Adipocyte (in vitro differentiated cells): ENCODE results near the gene PDCD10.

ENCODE experiments used
- DNase-seq: peaks from one replicate; pipeline ENCODE4 v3.0.0-alpha.2; 2015; ENCODE audit warnings: low read depth
- H3K27me3 ChIP-seq: replicated peaks from 2 replicates; pipeline ENCODE4 v1.7.0; 2013; ENCODE audit warnings: mild to moderate bottlenecking, low read length, moderate library complexity; ENCODE audit not compliant: control insufficient read depth, insufficient read depth
- H3K36me3 ChIP-seq: 2 replicates; pipeline ENCODE4 v1.7.0; 2013; ENCODE audit warnings: low read length, mild to moderate bottlenecking, moderate library complexity; ENCODE audit not compliant: control insufficient read depth, insufficient read depth, severe bottlenecking
- H3K4me1 ChIP-seq: 2 replicates; pipeline ENCODE4 v1.7.0; 2013; ENCODE audit warnings: mild to moderate bottlenecking, low read length, moderate library complexity; ENCODE audit not compliant: control insufficient read depth, insufficient read depth
- H3K4me3 ChIP-seq: 2 replicates; pipeline ENCODE4 v1.7.0; 2013; ENCODE audit warnings: mild to moderate bottlenecking, low read length, moderate library complexity
- H3K9ac ChIP-seq: 2 replicates; pipeline ENCODE4 v1.7.0; 2013; ENCODE audit warnings: mild to moderate bottlenecking, low read length, moderate library complexity
- H3K9me3 ChIP-seq: 2 replicates; pipeline ENCODE4 v1.7.0; 2013; ENCODE audit warnings: mild to moderate bottlenecking, low read length, moderate library complexity; ENCODE audit not compliant: control insufficient read depth

The PDCD10 gene

GRCh38 chr3:167712445-167712844 is 22.2 kb downstream of the PDCD10 start:
- Histone ChIP-seq H3K9ac (no peak overlapping the region), H3K4me3 (no peak overlapping the region), H3K36me3 (peaks cover 33% of the 10 kb centered on the region), H3K9me3 (no peaks in the 10 kb centered on the region), H3K4me1 (no peaks in the 10 kb centered on the region), H3K27me3 (no peaks in the 10 kb centered on the region)
- DNase-seq = no peak

- Histone ChIP-seq H3K36me3 (peaks cover 35% of the 10 kb centered on the region), H3K9me3 (no peaks in the 10 kb centered on the region), H3K4me3 (no peak overlapping the region), H3K4me1 (no peaks in the 10 kb centered on the region), H3K9ac (no peak overlapping the region), H3K27me3 (no peaks in the 10 kb centered on the region)
- no peak for DNase-seq
Observed at GRCh38 chr3:167711439-167711838, 23.3 kb downstream of the PDCD10 start.

GRCh38 chr3:167710552-167710951 is 24.1 kb downstream of the PDCD10 start:
- peaks cover 32% of the 10 kb centered on the region for H3K36me3 ChIP-seq

DNA sequence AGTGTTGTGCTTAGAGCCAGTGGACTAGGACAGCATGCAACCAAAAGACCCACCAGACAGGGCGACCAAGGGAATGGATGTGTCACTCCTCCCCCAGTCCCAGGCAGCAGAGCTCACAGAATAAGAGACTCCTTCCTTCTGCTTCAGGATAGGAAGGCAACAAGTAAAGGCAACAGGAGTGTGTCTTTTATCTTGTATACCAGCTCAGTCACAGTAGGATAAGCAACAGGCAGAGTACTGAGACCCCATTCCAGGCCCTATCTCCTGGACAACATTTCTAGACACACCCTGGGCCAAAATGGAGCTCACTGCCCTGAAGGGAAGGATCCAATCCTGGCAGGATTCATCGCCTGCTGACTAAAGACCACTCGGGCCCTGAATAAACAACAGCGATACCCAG is 25.0 kb downstream of the PDCD10 start:
- no peak overlapping the region for H3K9ac ChIP-seq
- H3K36me3 ChIP-seq = peaks cover 32% of the 10 kb centered on the region
- H3K4me3 ChIP-seq = no peak overlapping the region
- no peak for DNase-seq
- H3K4me1 ChIP-seq = peaks cover 11% of the 10 kb centered on the region
- H3K27me3 ChIP-seq = no peaks in the 10 kb centered on the region
- H3K9me3 ChIP-seq = no peaks in the 10 kb centered on the region

More at GRCh38 chr3:167710552-167710951, 24.1 kb downstream of the PDCD10 start:
- Histone ChIP-seq H3K4me1 (peaks cover 5% of the 10 kb centered on the region), H3K4me3 (no peak overlapping the region), H3K27me3 (no peaks in the 10 kb centered on the region), H3K9ac (no peak overlapping the region), H3K9me3 (no peaks in the 10 kb centered on the region)
- DNase-seq = no peak

DNA sequence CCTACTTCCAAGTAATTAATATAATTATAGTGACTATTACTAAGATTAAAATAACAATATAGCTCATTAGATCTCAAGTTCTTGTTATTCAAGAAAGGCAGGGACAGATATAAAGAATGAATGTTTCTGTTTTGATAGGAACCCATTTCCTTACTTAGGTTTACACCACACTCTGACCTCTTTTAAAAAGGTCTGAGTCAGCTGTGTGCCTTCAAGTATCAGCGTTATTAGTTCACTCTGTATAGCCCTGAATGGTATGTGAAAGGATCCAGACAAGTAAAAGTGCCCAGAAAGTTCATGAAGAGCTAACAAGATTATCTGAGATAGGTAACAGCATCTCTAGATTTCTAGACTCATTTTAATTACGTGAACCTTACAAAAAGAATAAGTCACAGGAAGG is 28.9 kb downstream of the PDCD10 start:
- Histone ChIP-seq H3K27me3 (no peaks in the 10 kb centered on the region), H3K9ac (no peak overlapping the region), H3K9me3 (no peaks in the 10 kb centered on the region), H3K36me3 (peaks cover 44% of the 10 kb centered on the region), H3K4me1 (peaks cover 11% of the 10 kb centered on the region), H3K4me3 (no peak overlapping the region)
- DNase-seq = no peak

- H3K27me3 ChIP-seq = no peaks in the 10 kb centered on the region
- no peaks in the 10 kb centered on the region for H3K9me3 ChIP-seq
- DNase-seq = no peak
- peaks cover 15% of the 10 kb centered on the region for H3K4me1 ChIP-seq
- H3K4me3 ChIP-seq = no peak overlapping the region
- peaks cover 33% of the 10 kb centered on the region for H3K36me3 ChIP-seq
- no peak overlapping the region for H3K9ac ChIP-seq
Observed at GRCh38 chr3:167700926-167701325, 33.8 kb downstream of the PDCD10 start.

DNA sequence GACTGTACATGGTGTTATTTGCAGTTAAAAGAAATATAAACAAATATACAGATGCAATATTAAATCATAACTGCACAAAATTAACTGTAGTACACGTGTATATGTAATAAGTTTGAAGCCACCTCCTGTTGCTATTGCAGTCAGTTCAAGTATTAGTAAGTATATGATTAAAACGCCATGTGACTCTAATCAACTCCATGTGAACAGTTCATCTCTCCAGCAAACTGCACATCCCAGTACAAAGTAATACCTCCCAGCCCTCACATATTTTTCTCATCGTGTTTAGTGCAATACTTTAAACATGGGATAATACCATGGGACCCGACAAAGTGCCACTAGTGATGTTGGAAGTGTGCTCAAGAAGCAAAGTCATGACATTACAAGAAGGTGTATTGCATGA is 34.6 kb downstream of the PDCD10 start:
- H3K4me3 ChIP-seq = no peak overlapping the region
- no peaks in the 10 kb centered on the region for H3K9me3 ChIP-seq
- DNase-seq = no peak
- peaks cover 39% of the 10 kb centered on the region for H3K36me3 ChIP-seq
- peaks cover 12% of the 10 kb centered on the region for H3K4me1 ChIP-seq
- H3K9ac ChIP-seq = no peak overlapping the region
- H3K27me3 ChIP-seq = no peaks in the 10 kb centered on the region

DNA sequence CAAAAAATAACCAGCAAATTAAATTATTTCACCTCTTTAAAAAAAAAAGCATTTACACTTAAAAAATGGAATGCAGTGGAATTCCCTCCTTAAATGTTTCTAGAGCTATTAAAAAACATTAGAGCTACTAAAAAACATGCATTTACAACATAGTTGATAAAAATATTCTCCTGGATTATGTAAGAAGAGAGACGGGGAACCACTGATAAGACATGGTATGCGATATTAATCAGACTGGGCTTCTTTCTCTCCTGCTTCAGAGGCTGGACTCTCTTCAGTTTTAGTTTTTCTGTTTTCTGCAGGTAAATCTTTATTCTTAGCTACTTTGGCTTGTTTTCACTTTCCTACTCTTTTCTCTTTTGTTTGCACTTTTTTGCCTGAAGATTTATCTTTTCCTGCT is 40.6 kb downstream of the PDCD10 start:
- H3K4me3 ChIP-seq = no peak overlapping the region
- H3K9ac ChIP-seq = no peak overlapping the region
- H3K4me1 ChIP-seq = peaks cover 10% of the 10 kb centered on the region
- peaks cover 45% of the 10 kb centered on the region for H3K36me3 ChIP-seq
- H3K9me3 ChIP-seq = no peaks in the 10 kb centered on the region
- H3K27me3 ChIP-seq = no peaks in the 10 kb centered on the region
- no peak for DNase-seq

- no peak for DNase-seq
- H3K9ac ChIP-seq = no peak overlapping the region
- peaks cover 10% of the 10 kb centered on the region for H3K4me1 ChIP-seq
- H3K36me3 ChIP-seq = peaks cover 51% of the 10 kb centered on the region
- no peaks in the 10 kb centered on the region for H3K27me3 ChIP-seq
- H3K4me3 ChIP-seq = no peak overlapping the region
- no peaks in the 10 kb centered on the region for H3K9me3 ChIP-seq
Observed at GRCh38 chr3:167691366-167691765, 43.3 kb downstream of the PDCD10 start.

DNA sequence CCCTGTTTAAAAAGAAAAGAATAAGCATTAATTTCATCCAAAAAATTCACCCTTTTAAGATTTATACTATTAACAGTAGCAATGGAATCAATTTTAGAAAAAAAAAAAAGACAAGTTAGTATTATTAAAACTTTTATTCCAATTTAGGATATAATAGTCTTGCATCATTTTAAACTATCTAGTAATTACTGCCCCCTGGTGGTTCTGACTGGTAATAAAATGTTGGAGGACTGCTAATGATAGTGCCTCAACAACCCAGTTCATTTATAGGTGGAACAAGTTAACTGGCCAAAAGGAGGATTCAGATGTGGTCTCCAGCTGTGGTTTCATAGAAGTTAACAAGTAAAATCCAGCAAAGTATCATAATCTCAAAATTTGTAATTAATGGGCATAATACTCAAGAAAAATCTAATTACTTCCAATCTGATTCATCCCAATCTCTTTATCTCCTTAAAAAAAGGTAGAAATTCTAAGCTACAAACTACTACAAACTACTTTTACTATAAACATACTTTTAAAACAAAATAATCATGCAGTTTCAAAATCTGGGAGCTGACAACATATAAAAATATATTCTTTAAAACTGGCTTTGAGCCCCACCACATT is 50.2 kb downstream of the PDCD10 start:
- DNase-seq = peak; percentile 80
- Histone ChIP-seq H3K4me1 (no peaks in the 10 kb centered on the region), H3K36me3 (peaks cover 67% of the 10 kb centered on the region), H3K9me3 (no peaks in the 10 kb centered on the region), H3K4me3 (no peak overlapping the region), H3K9ac (no peak overlapping the region), H3K27me3 (no peaks in the 10 kb centered on the region)

DNA sequence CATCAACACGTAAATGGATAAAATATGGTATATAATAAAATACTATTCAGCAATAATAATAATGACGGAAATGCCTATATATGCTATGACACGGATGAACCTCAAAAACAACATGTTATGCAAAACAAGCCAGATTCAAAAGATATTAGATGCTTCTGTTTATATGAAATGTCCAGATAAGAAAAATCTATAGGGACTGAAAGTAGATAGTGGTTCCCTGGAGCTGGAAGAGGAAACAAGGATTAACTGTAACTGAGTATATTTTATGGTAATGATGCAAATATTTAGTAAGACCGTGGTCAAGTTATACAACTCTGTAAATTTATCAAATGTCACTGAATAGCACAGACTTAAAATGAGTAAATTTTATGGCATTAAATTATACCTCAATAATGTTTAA is 55.2 kb downstream of the PDCD10 start:
- H3K4me1 ChIP-seq = no peaks in the 10 kb centered on the region
- no peak overlapping the region for H3K4me3 ChIP-seq
- DNase-seq = no peak
- H3K9me3 ChIP-seq = peaks cover 18% of the 10 kb centered on the region
- no peak overlapping the region for H3K9ac ChIP-seq
- H3K36me3 ChIP-seq = peaks cover 72% of the 10 kb centered on the region
- H3K27me3 ChIP-seq = no peaks in the 10 kb centered on the region

- no peaks in the 10 kb centered on the region for H3K27me3 ChIP-seq
- H3K4me3 ChIP-seq = no peak overlapping the region
- H3K36me3 ChIP-seq = peaks cover 59% of the 10 kb centered on the region
- H3K9ac ChIP-seq = no peak overlapping the region
- peaks cover 18% of the 10 kb centered on the region for H3K9me3 ChIP-seq
- no peaks in the 10 kb centered on the region for H3K4me1 ChIP-seq
- DNase-seq = no peak
Observed at GRCh38 chr3:167675848-167676247, 58.8 kb downstream of the PDCD10 start.
